ENCODE data around the gene ATAD5. TPM values are rescaled to one million over a fixed set of nuclear protein-coding genes. Genes with fewer than 3 reads are reported as not detected.

The ATAD5 gene
- total and polyA plus RNA-seq, 2 of the 4 experiments (the other 2 are of a cell fraction): 1.0 to 1.3 TPM

- Histone ChIP-seq H3K23ac (ENCODE audit: low read depth, low read length) (no peak overlapping the region), H3K56ac (ENCODE audit: extremely low read depth, insufficient read depth, low read length) (no peak overlapping the region), H3K27me3 (ENCODE audit: control insufficient read depth, insufficient read depth, low read length) (no peaks in the 10 kb centered on the region), H4K91ac (ENCODE audit: insufficient read depth, low read depth, low read length) (no peak overlapping the region), H3K4me3 (ENCODE audit: insufficient read depth, low read depth, low read length) (no peak overlapping the region), H3K4me2 (ENCODE audit: low read depth, low read length) (no peak overlapping the region), H2AK5ac (ENCODE audit: low read depth, low read length) (no peak overlapping the region), H3K27ac (ENCODE audit: insufficient read depth, low read length) (no peak overlapping the region), H2BK5ac (ENCODE audit: low read depth, low read length, poor library complexity, severe bottlenecking) (no peak overlapping the region), H2BK20ac (ENCODE audit: low read depth, low read length) (no peak overlapping the region), H2BK120ac (ENCODE audit: low read depth, low read length) (no peak overlapping the region), H3K36me3 (ENCODE audit: control insufficient read depth, insufficient read depth, low read length) (peaks cover 14% of the 10 kb centered on the region), H3K4me1 (ENCODE audit: control insufficient read depth, insufficient read depth, low read length) (no peaks in the 10 kb centered on the region), H3K14ac (replicated peaks; ENCODE audit: low read depth, low read length) (no peak overlapping the region), H3K9me1 (ENCODE audit: insufficient read depth, low read length) (no peaks in the 10 kb centered on the region), H2AFZ (replicated peaks; ENCODE audit: low read length, poor library complexity) (no peak overlapping the region), H2BK15ac (ENCODE audit: low read depth, low read length) (no peak overlapping the region), H4K5ac (ENCODE audit: low read depth, low read length) (no peak overlapping the region), H4K20me1 (ENCODE audit: insufficient read depth, low read length) (no peaks in the 10 kb centered on the region), H3K4ac (ENCODE audit: low read depth, low read length) (no peak overlapping the region), H3K9ac (ENCODE audit: low read depth, low read length) (no peak overlapping the region), H3K79me1 (ENCODE audit: low read depth in 1 of 2, low read length in 2 of 2) (peaks cover 2 to 6% of the 10 kb centered on the region in 2 experiments; a peak in 3 of 4 replicates), H4K8ac (ENCODE audit: low read depth in 2 of 2, low read length in 2 of 2) (no peak overlapping the region), H3K9me3 (ENCODE audit: control insufficient read depth, insufficient read depth, low read length) (no peaks in the 10 kb centered on the region), H3K18ac (ENCODE audit: low read depth, low read length) (no peak overlapping the region), H2AK9ac (replicated peaks; ENCODE audit: low read depth, low read length, poor library complexity) (no peak overlapping the region)
- 100% methylated on average over 1 of the region's 3 CpGs; no CpG with 5 or more reads in 1 of the 2 experiments for WGBS, 2 experiments (ENCODE audit: extremely low coverage in 2 of 2, insufficient read length in 1 of 2)
- ATAC-seq (ENCODE audit: low read depth) (no peak), DNase-seq (no peak)
- CTCF ChIA-PET: no interaction called here
- POLR2A ChIA-PET (ENCODE audit: unreplicated experiment): no interaction called here
- dilution Hi-C loops (cut with HindIII; ENCODE audit: low sequenced_read_pairs, unreplicated experiment): no loop called here
- BruUV-seq (replicated peaks): no TSS peak
- no peak for TF ChIP-seq POLR2A (IDR thresholded peaks at IDR 0.05; ENCODE audit: low read depth, low read length)
- no peak for TF ChIP-seq USF2 (IDR thresholded peaks at IDR 0.05; ENCODE audit: low read depth, low read length)
- no peak for TF ChIP-seq NFE2L2 (IDR thresholded peaks at IDR 0.05; ENCODE audit: low read depth, low read length)
- no peak for TF ChIP-seq RAD21 (IDR thresholded peaks at IDR 0.05; ENCODE audit: low read length)
- no peak for TF ChIP-seq MAFK (IDR thresholded peaks at IDR 0.05; ENCODE audit: low read depth, low read length)
- TF ChIP-seq RCOR1 (IDR thresholded peaks at IDR 0.05; ENCODE audit: insufficient replicate concordance, low read length): no peak
- no peak for TF ChIP-seq MAZ (IDR thresholded peaks at IDR 0.05; ENCODE audit: borderline replicate concordance, low read depth, low read length)
- TF ChIP-seq CHD1 (IDR thresholded peaks at IDR 0.05; ENCODE audit: low read depth, low read length): no peak
- TF ChIP-seq SMC3 (IDR thresholded peaks at IDR 0.05; ENCODE audit: low read depth, low read length): no peak
- TF ChIP-seq CEBPB (IDR thresholded peaks at IDR 0.05; ENCODE audit: low read depth, low read length): no peak
- intact Hi-C loops (cut with micrococcal nuclease): no loop called here
- in situ Hi-C loops (cut with MboI; ENCODE audit: low sequenced_read_pairs): no loop called here
Observed at GRCh38 chr17:30894236-30894635, 62.5 kb downstream of the ATAD5 start.
